ENCODE data around the gene TRIM33. TPM values are rescaled to one million over a fixed set of nuclear protein-coding genes. Genes with fewer than 3 reads are reported as not detected.
"Not testable (repeated sequence)": the region's sequence is repeated elsewhere in the genome, so short reads cannot be mapped to it uniquely, and the experiment has no call there.

The TRIM33 gene
- total RNA-seq, 1 experiment from 2014 or later, result 21.1 TPM

GRCh38 chr1:114437812-114438211 is 73.2 kb downstream of the TRIM33 start:
- in situ Hi-C loops (cut with HindIII; ENCODE audit: low sequenced_read_pairs), result no loop called here
- DNase-seq (ENCODE audit: low spot score), result no peak

- in situ Hi-C loops (cut with HindIII; ENCODE audit: low sequenced_read_pairs), result no loop called here
- no peak for DNase-seq (ENCODE audit: low spot score)
These were observed 74.2 kb downstream of the TRIM33 start for GRCh38 chr1:114436799-114437198.

- no peak for DNase-seq (ENCODE audit: low spot score)
- in situ Hi-C loops (cut with HindIII; ENCODE audit: low sequenced_read_pairs), result no loop called here
These were observed 75.8 kb downstream of the TRIM33 start for GRCh38 chr1:114435088-114435715.

- no peak for DNase-seq (ENCODE audit: low spot score)
- in situ Hi-C loops (cut with HindIII; ENCODE audit: low sequenced_read_pairs), result no loop called here
These were observed 80.0 kb downstream of the TRIM33 start for GRCh38 chr1:114431026-114431425.

- in situ Hi-C loops (cut with HindIII; ENCODE audit: low sequenced_read_pairs), result no loop called here
- peak; percentile 63 for DNase-seq (ENCODE audit: low spot score)
These were observed 82.8 kb downstream of the TRIM33 start for GRCh38 chr1:114428083-114428754.

GRCh38 chr1:114427612-114428011 is 83.4 kb downstream of the TRIM33 start:
- in situ Hi-C loops (cut with HindIII; ENCODE audit: low sequenced_read_pairs), result no loop called here
- DNase-seq (ENCODE audit: low spot score), result peak; percentile 16

GRCh38 chr1:114423455-114423854 is 87.5 kb downstream of the TRIM33 start:
- in situ Hi-C loops (cut with HindIII; ENCODE audit: low sequenced_read_pairs), result no loop called here
- DNase-seq (ENCODE audit: low spot score), result no peak

GRCh38 chr1:114418948-114419347 is 92.1 kb downstream of the TRIM33 start:
- in situ Hi-C loops (cut with HindIII; ENCODE audit: low sequenced_read_pairs); DNase-seq (ENCODE audit: low spot score): not testable (repeated sequence)

GRCh38 chr1:114397601-114398000 is 113.4 kb downstream of the TRIM33 start:
- no peak for DNase-seq (ENCODE audit: low spot score)
- in situ Hi-C loops (cut with HindIII; ENCODE audit: low sequenced_read_pairs), result no loop called here

GRCh38 chr1:114395863-114396262 is 115.1 kb downstream of the TRIM33 start:
- DNase-seq (ENCODE audit: low spot score), result no peak
- in situ Hi-C loops (cut with HindIII; ENCODE audit: low sequenced_read_pairs), result no loop called here

- DNase-seq (ENCODE audit: low spot score), result no peak
- in situ Hi-C loops (cut with HindIII; ENCODE audit: low sequenced_read_pairs), result no loop called here
These were observed 120.0 kb downstream of the TRIM33 start for GRCh38 chr1:114390960-114391359.

GRCh38 chr1:114390361-114390760 is 120.6 kb downstream of the TRIM33 start:
- peak; percentile 72 for DNase-seq (ENCODE audit: low spot score)
- in situ Hi-C loops (cut with HindIII; ENCODE audit: low sequenced_read_pairs), result no loop called here

- in situ Hi-C loops (cut with HindIII; ENCODE audit: low sequenced_read_pairs), result no loop called here
- no peak for DNase-seq (ENCODE audit: low spot score)
These were observed 122.5 kb downstream of the TRIM33 start for GRCh38 chr1:114388432-114389003.

GRCh38 chr1:114387585-114387984 is 123.4 kb downstream of the TRIM33 start:
- DNase-seq (ENCODE audit: low spot score); in situ Hi-C loops (cut with HindIII; ENCODE audit: low sequenced_read_pairs): not testable (repeated sequence)

GRCh38 chr1:114387010-114387360 is 124.0 kb downstream of the TRIM33 start:
- in situ Hi-C loops (cut with HindIII; ENCODE audit: low sequenced_read_pairs), result no loop called here
- no peak for DNase-seq (ENCODE audit: low spot score)

GRCh38 chr1:114386129-114387009 is 124.6 kb downstream of the TRIM33 start:
- no peak for DNase-seq (ENCODE audit: low spot score)
- in situ Hi-C loops (cut with HindIII; ENCODE audit: low sequenced_read_pairs), result no loop called here

GRCh38 chr1:114384922-114385321 is 126.1 kb downstream of the TRIM33 start:
- in situ Hi-C loops (cut with HindIII; ENCODE audit: low sequenced_read_pairs), result no loop called here

GRCh38 chr1:114379987-114380386 is 131.0 kb downstream of the TRIM33 start:
- DNase-seq (ENCODE audit: low spot score), result no peak
- in situ Hi-C loops (cut with HindIII; ENCODE audit: low sequenced_read_pairs), result no loop called here

More at GRCh38 chr1:114384922-114385321, 126.1 kb downstream of the TRIM33 start:
- no peak for DNase-seq (ENCODE audit: low spot score)

GRCh38 chr1:114379358-114379757 is 131.6 kb downstream of the TRIM33 start:
- DNase-seq (ENCODE audit: low spot score), result no peak
- in situ Hi-C loops (cut with HindIII; ENCODE audit: low sequenced_read_pairs), result no loop called here

GRCh38 chr1:114377356-114377755 is 133.6 kb downstream of the TRIM33 start:
- in situ Hi-C loops (cut with HindIII; ENCODE audit: low sequenced_read_pairs), result no loop called here
- DNase-seq (ENCODE audit: low spot score), result no peak
